Uterine smooth muscle cell (primary cell): ENCODE results near the gene C1orf232. TPM values are rescaled to one million over a fixed set of nuclear protein-coding genes. Genes with fewer than 3 reads are reported as not detected.

Experiments used
- total RNA-seq: library from RNA; depleted of rRNA; stranded (reverse); fragments of >200 nt; gene quantifications from 2 replicates; pipeline ENCODE4 v1.2.3, GENCODE V29; 2014

C1orf232 gene
- not detected in 2 replicates for total RNA-seq

GRCh38 chr1:26168410-26169197, at the start of gene C1orf232:
TSS of gene C1orf232 (minus strand) at chr1:26168963. CDS start at chr1:26168499, 464 bp downstream.

GRCh38 chr1:26190373-26190987, 21.7 kb upstream of the C1orf232 start, which contains the start of gene CATSPER4:
TSS of gene CATSPER4 (plus strand) at chr1:26190602. CDS start at chr1:26190628, 26 bp downstream.

GRCh38 chr1:26177182-26177684, 8.5 kb upstream of the C1orf232 start, which contains the start of gene CNKSR1:
TSS of gene CNKSR1 (plus strand) at chr1:26177491. CDS start at chr1:26177548, 57 bp downstream.

GRCh38 chr1:26171084-26172072, 2.6 kb upstream of the C1orf232 start, which contains the start of gene ZNF593OS:
TSS of gene ZNF593OS (minus strand) at chr1:26171832. CDS start at chr1:26171661, 171 bp downstream.

GRCh38 chr1:26169669-26170471, 1.1 kb upstream of the C1orf232 start, which contains the start of gene ZNF593:
TSS of gene ZNF593 (plus strand) at chr1:26169908. CDS start at chr1:26169984, 76 bp downstream.

GRCh38 chr1:26158908-26159742, 9.6 kb downstream of the C1orf232 start, which contains the start of gene FAM110D:
TSS of gene FAM110D (plus strand) at chr1:26159079. CDS start at chr1:26161292, 2,213 bp downstream.

Other genes with a start within 250 kb of the C1orf232 start
- gene PAFAH2, start 170.9 kb downstream of the C1orf232 start, total RNA-seq: 7.7 and 9.4 TPM in 2 replicates
- gene EXTL1, start 147.2 kb downstream of the C1orf232 start, total RNA-seq: 0.44 and 0.75 TPM in 2 replicates
- gene SLC30A2, start 122.8 kb downstream of the C1orf232 start, total RNA-seq: not detected in 2 replicates
- 0.11 and 0.25 TPM in 2 replicates for gene TRIM63, start 101.3 kb downstream of the C1orf232 start, total RNA-seq
- 6.9 and 8.4 TPM in 2 replicates for gene PDIK1L, start 57.1 kb downstream of the C1orf232 start, total RNA-seq
- gene FAM110D, start 9.9 kb downstream of the C1orf232 start, total RNA-seq: under 0.01 TPM in 2 replicates
- 23.2 and 28.9 TPM in 2 replicates for gene ZNF593, start 945 bp upstream of the C1orf232 start, total RNA-seq
- gene ZNF593OS, start 2.9 kb upstream of the C1orf232 start, total RNA-seq: not detected in 2 replicates
- 0.22 TPM in 1 of 2 replicates, not detected in the other for gene CNKSR1, start 8.5 kb upstream of the C1orf232 start, total RNA-seq
- gene CATSPER4, start 21.6 kb upstream of the C1orf232 start, total RNA-seq: not detected in 2 replicates
- gene CEP85, start 65.2 kb upstream of the C1orf232 start, total RNA-seq: 8.5 and 15.6 TPM in 2 replicates
- gene SH3BGRL3, start 111.1 kb upstream of the C1orf232 start, total RNA-seq: 20.4 and 30.1 TPM in 2 replicates
- 4.2 and 7.1 TPM in 2 replicates for gene UBXN11, start 137.7 kb upstream of the C1orf232 start, total RNA-seq
- gene CD52, start 149.0 kb upstream of the C1orf232 start, total RNA-seq: not detected in 2 replicates
- gene CRYBG2, start 185.2 kb upstream of the C1orf232 start, total RNA-seq: 0.12 TPM in 1 of 2 replicates, not detected in the other
- not detected in 2 replicates for gene ZNF683, start 203.8 kb upstream of the C1orf232 start, total RNA-seq
- gene LIN28A, start 241.9 kb upstream of the C1orf232 start, total RNA-seq: not detected in 2 replicates